Activated naive CD8-positive, alpha-beta T cell treated with anti-CD3 and anti-CD28 coated beads, Interleukin-2, amount 50 U/mL, for 16 hours (primary cell): Measurements from ENCODE around the gene CADM1.

Experiments used
- DNase-seq: peaks from one replicate; pipeline ENCODE4 v3.0.0-alpha.2; 2020; ENCODE audit warnings: low read depth, low spot score

The CADM1 gene

GRCh38 chr11:115124786-115125185 is 379.4 kb downstream of the CADM1 start:
- DNase-seq: no peak

GRCh38 chr11:115123641-115124040 is 380.6 kb downstream of the CADM1 start:
- DNase-seq: no peak

- DNase-seq: no peak
Observed at GRCh38 chr11:115122274-115122673, 381.9 kb downstream of the CADM1 start.
